ENCODE data around the gene NUP93. TPM values are rescaled to one million over a fixed set of nuclear protein-coding genes. Genes with fewer than 3 reads are reported as not detected.

The NUP93 gene
- polyA plus RNA-seq, 1 experiment = 61.2 TPM

DNA sequence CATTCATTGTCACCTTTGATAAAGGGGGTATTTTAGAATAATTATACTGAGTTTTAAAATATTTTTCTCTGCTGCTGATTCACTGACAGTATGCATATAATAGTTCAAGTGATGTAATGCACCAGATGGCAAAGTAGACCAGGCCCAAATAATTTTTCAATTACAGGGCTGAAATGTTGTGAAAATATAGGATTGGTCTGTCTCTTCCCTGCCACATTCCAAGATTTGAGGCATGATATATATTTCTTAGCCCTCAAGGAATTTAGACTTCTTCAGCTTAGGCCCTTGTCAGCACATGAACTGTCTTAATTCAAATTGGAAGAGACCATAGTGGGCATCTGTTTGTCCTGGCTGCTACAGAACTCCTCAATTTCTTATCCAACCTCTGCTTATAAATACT is 95.9 kb downstream of the NUP93 start:
- no peak for DNase-seq (ENCODE audit: low read depth)
- no peaks in the 10 kb centered on the region for H3K27me3 ChIP-seq (ENCODE audit: control insufficient read depth, insufficient read depth, low read length)
- TF ChIP-seq, protein P1, sequence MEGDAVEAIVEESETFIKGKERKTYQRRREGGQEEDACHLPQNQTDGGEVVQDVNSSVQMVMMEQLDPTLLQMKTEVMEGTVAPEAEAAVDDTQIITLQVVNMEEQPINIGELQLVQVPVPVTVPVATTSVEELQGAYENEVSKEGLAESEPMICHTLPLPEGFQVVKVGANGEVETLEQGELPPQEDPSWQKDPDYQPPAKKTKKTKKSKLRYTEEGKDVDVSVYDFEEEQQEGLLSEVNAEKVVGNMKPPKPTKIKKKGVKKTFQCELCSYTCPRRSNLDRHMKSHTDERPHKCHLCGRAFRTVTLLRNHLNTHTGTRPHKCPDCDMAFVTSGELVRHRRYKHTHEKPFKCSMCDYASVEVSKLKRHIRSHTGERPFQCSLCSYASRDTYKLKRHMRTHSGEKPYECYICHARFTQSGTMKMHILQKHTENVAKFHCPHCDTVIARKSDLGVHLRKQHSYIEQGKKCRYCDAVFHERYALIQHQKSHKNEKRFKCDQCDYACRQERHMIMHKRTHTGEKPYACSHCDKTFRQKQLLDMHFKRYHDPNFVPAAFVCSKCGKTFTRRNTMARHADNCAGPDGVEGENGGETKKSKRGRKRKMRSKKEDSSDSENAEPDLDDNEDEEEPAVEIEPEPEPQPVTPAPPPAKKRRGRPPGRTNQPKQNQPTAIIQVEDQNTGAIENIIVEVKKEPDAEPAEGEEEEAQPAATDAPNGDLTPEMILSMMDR (IDR thresholded peaks at IDR 0.05; ENCODE audit: insufficient read depth, low read depth, low read length) = no peak
- CTCF ChIA-PET = interaction anchor here (0.6 to 2.1 kb wide), 3 partner anchors 10 to 22 kb away, joined by 3 to 8 read pairs (median 3); no protein-coding TSS in a partner anchor
- peaks cover 4% of the 10 kb centered on the region for H3K36me3 ChIP-seq (ENCODE audit: control insufficient read depth, insufficient read depth, low read length)
- H3K4me3 ChIP-seq (ENCODE audit: low read depth, low read length) = no peak overlapping the region
- POLR2A ChIA-PET = no interaction called here

GRCh38 chr16:56828647-56829046 is 98.7 kb downstream of the NUP93 start:
- H3K27me3 ChIP-seq (ENCODE audit: control insufficient read depth, insufficient read depth, low read length) = no peaks in the 10 kb centered on the region
- ChIA-PET CTCF (interaction anchor here (0.9 to 1.3 kb wide), 2 partner anchors 9 to 13 kb away, joined by 3 to 4 read pairs; no protein-coding TSS in a partner anchor), POLR2A (interaction anchor here (0.5 kb wide), 1 partner anchor 107 kb away, joined by 5 read pairs; no protein-coding TSS in a partner anchor)
- TF ChIP-seq, protein P1 (IDR thresholded peaks at IDR 0.05; ENCODE audit: insufficient read depth, low read depth, low read length) = no peak
- 0 out of 2 replicates have a peak, but pooled peaks cover 3% of the 10 kb centered on the region for H3K36me3 ChIP-seq (ENCODE audit: control insufficient read depth, insufficient read depth, low read length)
- no peak for DNase-seq (ENCODE audit: low read depth)
- H3K4me3 ChIP-seq (ENCODE audit: low read depth, low read length) = no peak overlapping the region

DNA sequence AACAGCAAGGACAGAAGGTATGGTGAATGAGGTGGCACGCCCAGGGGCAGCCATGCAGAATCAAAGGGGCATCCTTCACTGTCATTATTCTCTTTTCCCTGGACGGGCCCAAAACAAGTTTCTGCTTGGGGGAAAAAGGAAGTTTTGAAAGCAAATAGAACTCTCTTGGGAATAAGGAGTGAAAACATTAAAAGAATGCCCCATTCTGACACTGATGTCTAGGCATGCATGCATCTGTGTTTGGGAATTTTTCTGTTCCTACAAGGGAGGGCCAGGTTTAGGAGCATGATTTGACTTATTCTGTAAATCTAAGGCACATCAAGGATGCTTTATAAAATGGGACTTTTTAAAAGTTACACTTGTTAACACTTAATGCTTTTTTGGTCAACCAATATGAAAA is 100.7 kb downstream of the NUP93 start:
- no peak for DNase-seq (ENCODE audit: low read depth)
- no peak overlapping the region for H3K4me3 ChIP-seq (ENCODE audit: low read depth, low read length)
- TF ChIP-seq, protein P1 (IDR thresholded peaks at IDR 0.05; ENCODE audit: insufficient read depth, low read depth, low read length) = no peak
- no peaks in the 10 kb centered on the region for H3K27me3 ChIP-seq (ENCODE audit: control insufficient read depth, insufficient read depth, low read length)
- POLR2A ChIA-PET = no interaction called here
- CTCF ChIA-PET = interaction anchor here (1.6 kb wide), 1 partner anchor 19 kb away, joined by 4 read pairs; no protein-coding TSS in a partner anchor
- H3K36me3 ChIP-seq (ENCODE audit: control insufficient read depth, insufficient read depth, low read length) = 0 out of 2 replicates have a peak, but pooled peaks cover 4% of the 10 kb centered on the region

- ChIA-PET CTCF (interaction anchor here (1.0 kb wide), 1 partner anchor 14 kb away, joined by 3 read pairs; no protein-coding TSS in a partner anchor), POLR2A (no interaction called here)
- TF ChIP-seq, protein P1 (IDR thresholded peaks at IDR 0.05; ENCODE audit: insufficient read depth, low read depth, low read length) = no peak
- peaks cover 4% of the 10 kb centered on the region; the same call in 1 of the 2 replicates for H3K36me3 ChIP-seq (ENCODE audit: control insufficient read depth, insufficient read depth, low read length)
- no peaks in the 10 kb centered on the region for H3K27me3 ChIP-seq (ENCODE audit: control insufficient read depth, insufficient read depth, low read length)
- DNase-seq (ENCODE audit: low read depth) = no peak
- no peak overlapping the region for H3K4me3 ChIP-seq (ENCODE audit: low read depth, low read length)
Measured at GRCh38 chr16:56832768-56833167, 102.8 kb downstream of the NUP93 start.

DNA sequence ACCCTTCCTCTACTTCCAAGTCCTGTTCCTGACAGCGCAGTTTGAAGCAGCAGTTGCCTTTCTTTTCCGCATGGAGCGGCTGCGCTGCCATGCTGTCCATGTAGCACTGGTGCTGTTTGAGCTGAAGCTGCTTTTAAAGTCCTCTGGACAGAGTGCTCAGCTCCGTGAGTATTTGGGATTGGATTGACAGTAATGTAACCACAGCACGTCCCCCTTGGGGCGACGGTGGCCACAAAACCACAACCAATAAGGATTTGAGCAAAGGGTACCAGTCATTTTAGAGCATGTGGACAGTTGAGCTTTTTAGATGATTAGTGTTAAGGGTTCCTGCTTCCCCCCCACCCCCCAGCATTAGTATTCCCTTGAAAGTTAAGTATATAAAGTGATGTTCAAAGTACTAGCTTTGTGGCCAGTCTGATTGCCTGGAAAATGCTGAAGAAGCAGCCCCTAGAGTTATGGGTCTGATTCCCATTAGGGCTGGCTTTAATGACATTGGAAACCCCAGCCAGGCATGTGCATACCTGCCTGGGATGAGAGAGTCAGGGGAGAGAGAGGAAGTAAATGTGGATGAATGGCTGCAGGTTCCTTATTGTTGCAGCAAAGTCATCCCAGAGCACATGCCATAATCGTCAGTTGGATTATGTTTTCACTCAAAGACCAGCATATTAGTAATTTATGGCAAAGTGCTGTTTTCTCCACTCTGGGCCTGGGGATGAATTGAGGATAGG is 103.5 kb downstream of the NUP93 start:
- Histone ChIP-seq H3K27me3 (ENCODE audit: control insufficient read depth, insufficient read depth, low read length) (no peaks in the 10 kb centered on the region), H3K36me3 (ENCODE audit: control insufficient read depth, insufficient read depth, low read length) (peaks cover 4% of the 10 kb centered on the region; the same call in 1 of the 2 replicates), H3K4me3 (ENCODE audit: low read depth, low read length) (no peak overlapping the region)
- TF ChIP-seq, protein P1 (IDR thresholded peaks at IDR 0.05; ENCODE audit: insufficient read depth, low read depth, low read length) = no peak
- ChIA-PET CTCF (interaction anchor here (1.0 kb wide), 1 partner anchor 14 kb away, joined by 3 read pairs; no protein-coding TSS in a partner anchor), POLR2A (no interaction called here)
- no peak for DNase-seq (ENCODE audit: low read depth)

All from BJ (cell line).